Fibroblast of mammary gland (primary cell): ENCODE measurements around the gene RABIF.
A peak's percentile ranks its signal among the peaks of the same experiment; 100 is the strongest.
"Not testable (repeated sequence)": the region's sequence is repeated elsewhere in the genome, so short reads cannot be mapped to it uniquely, and the experiment has no call there.

ENCODE experiments used
- DNase-seq: peaks from one replicate; pipeline ENCODE4 v3.0.0-alpha.2; 2010; ENCODE audit warnings: low read depth
- H3K4me3 ChIP-seq: 2 replicates; pipeline ENCODE4 v1.5.1; 2011; ENCODE audit warnings: low read depth, mild to moderate bottlenecking, low read length, moderate library complexity; ENCODE audit not compliant: control insufficient read depth
- TF ChIP-seq, protein P1 (sequence below): conservative IDR thresholded peaks from 2 replicates; pipeline ENCODE4 v1.5.1; 2011; ENCODE audit warnings: low read depth, low read length, inconsistent platforms; ENCODE audit not compliant: control insufficient read depth, insufficient read depth

RABIF gene

DNA sequence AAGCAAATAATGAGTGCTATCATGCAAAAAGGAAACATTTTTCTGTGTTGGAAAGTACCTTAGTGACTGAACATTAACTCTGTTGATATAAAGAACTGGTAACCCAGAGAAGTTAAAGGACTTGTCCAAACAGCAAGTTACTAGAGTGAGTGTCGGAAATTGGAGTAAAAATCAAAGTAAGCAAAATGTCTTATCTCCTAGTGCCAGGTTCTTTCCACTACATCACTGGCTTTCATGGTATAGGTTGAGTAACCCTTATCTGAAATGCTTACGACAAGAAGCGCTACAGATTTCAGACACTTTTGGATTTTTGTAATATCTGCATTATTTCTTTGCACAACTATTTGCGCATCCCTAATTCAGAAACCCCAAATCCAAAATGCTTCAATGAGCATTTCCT lies 16.4 kb upstream of the RABIF start:
- no peak overlapping the region for H3K4me3 ChIP-seq
- DNase-seq = no peak
- TF ChIP-seq, protein P1, sequence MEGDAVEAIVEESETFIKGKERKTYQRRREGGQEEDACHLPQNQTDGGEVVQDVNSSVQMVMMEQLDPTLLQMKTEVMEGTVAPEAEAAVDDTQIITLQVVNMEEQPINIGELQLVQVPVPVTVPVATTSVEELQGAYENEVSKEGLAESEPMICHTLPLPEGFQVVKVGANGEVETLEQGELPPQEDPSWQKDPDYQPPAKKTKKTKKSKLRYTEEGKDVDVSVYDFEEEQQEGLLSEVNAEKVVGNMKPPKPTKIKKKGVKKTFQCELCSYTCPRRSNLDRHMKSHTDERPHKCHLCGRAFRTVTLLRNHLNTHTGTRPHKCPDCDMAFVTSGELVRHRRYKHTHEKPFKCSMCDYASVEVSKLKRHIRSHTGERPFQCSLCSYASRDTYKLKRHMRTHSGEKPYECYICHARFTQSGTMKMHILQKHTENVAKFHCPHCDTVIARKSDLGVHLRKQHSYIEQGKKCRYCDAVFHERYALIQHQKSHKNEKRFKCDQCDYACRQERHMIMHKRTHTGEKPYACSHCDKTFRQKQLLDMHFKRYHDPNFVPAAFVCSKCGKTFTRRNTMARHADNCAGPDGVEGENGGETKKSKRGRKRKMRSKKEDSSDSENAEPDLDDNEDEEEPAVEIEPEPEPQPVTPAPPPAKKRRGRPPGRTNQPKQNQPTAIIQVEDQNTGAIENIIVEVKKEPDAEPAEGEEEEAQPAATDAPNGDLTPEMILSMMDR = no peak

DNA sequence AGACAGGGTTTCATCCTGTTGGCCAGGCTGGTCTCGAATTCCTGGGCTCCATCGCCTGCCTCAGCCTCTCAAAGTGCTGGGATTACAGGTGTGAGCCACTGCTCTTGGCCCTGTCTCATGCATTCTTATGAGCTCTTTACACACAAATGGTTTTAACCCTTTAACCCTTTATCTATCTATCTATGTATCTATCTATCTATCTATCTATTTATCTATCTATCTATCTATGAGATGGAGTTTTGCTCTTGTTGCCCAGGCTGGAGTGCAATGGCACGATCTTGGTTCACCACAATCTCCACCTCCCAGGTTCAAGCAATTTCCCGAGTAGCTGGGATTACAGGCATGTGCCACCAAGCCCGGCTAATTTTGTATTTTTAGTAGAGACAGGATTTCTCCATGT lies 14.9 kb upstream of the RABIF start:
- DNase-seq, H3K4me3 ChIP-seq: not testable (repeated sequence)

GRCh38 chr1:202901555-202901954 lies 12.6 kb upstream of the RABIF start:
- TF ChIP-seq, protein P1 = no peak
- H3K4me3 ChIP-seq = no peak overlapping the region
- DNase-seq = no peak

- DNase-seq = no peak
- TF ChIP-seq, protein P1 = no peak
- no peak overlapping the region for H3K4me3 ChIP-seq
These were observed 3.6 kb upstream of the RABIF start for GRCh38 chr1:202892501-202892900.

DNA sequence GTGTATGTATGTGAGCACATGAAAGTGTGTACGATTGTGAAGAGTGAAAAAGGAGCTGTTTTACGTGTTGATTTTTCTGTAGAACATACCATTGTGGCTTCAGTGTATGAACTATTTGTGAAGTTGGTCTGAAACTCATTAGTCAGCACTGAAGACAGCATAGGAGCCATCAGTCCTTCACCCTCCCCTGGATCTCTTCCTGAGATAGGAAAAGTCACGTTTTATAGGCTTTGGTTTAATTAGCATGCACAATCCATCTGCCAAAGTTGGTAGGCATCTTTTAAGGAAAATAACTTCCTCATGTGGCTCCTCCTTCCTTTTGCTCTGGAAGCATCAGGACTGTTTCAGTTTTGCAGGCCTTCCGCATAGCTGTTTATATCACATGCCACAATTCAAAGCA lies 1.4 kb upstream of the RABIF start:
- no peak overlapping the region for H3K4me3 ChIP-seq
- TF ChIP-seq, protein P1 = no peak
- DNase-seq = no peak

GRCh38 chr1:202888221-202888530 lies 773 bp downstream of the RABIF start:
- DNase-seq = peak; percentile 35
- H3K4me3 ChIP-seq = peak overlapping the region; percentile 84
- TF ChIP-seq, protein P1 = no peak

DNA sequence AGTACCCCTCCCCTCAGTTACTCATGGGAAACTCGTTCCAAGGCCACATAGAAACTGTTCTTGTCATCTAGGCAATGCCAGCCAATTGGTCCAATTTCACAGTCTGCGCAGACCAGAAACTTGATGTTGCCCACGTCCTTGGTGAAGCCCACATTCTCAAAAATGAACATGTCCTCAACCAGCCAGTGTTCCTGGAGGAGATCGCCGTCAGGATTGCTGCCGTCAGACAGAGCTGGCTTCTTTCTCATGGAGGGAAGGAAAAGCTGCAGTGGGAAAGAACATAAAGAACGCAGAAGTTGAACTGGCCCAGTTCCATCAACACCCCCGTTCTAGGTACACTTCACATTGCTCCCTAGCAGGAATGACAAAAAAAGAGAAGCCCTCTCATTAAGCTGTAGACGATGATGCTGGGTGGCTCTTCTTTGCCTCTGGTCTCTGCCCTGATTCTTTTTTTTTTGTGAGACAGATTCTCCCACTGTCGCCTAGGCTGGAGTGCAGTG lies 7.9 kb downstream of the RABIF start:
- H3K4me3 ChIP-seq = no peak overlapping the region
- DNase-seq = no peak
- TF ChIP-seq, protein P1 = no peak

DNA sequence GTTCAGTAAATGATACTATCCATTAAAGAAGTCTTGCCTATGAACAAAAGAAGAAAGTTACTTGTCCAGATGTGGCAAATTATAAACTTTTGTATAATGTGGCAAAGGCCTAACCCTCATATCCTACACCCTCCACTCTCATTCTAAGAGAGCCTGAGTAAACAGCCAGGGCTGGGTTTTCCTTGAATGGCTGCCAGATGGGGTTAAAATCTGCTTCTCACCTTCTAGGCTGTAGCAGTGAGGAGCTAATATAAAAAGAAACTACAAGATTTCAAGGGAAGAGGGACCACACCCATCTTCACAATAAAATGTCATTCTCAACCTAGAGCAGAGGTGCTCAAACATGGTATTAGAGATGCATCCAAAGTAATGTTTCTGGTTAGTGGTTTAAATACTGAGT lies 8.9 kb downstream of the RABIF start:
- no peak for DNase-seq
- no peak overlapping the region for H3K4me3 ChIP-seq
- TF ChIP-seq, protein P1 = no peak
